Neural cell (in vitro differentiated cells): ENCODE results near the gene CNTD1. TPM values are rescaled to one million over a fixed set of nuclear protein-coding genes. Genes with fewer than 3 reads are reported as not detected.
"Not testable (repeated sequence)": the region's sequence is repeated elsewhere in the genome, so short reads cannot be mapped to it uniquely, and the experiment has no call there.

Experiments
- H2AFZ ChIP-seq: fragments of 200-600, 300-800 bp; sonication (generic), shearing (Covaris generic); 2 replicates; pipeline ENCODE4 v1.6.0; 2014; ENCODE audit warnings: low read depth, mild to moderate bottlenecking, antibody characterized with exemption, low read length, moderate library complexity
- H3F3A ChIP-seq: fragments of 200-600 bp; shearing (Covaris generic); 2 replicates; pipeline ENCODE4 v1.6.1; 2016; ENCODE audit warnings: mild to moderate bottlenecking, moderate library complexity, mixed read lengths, antibody characterized with exemption, low read length; ENCODE audit not compliant: insufficient read depth, poor library complexity, severe bottlenecking
- H3K27ac ChIP-seq: fragments of 200-600, 300-800 bp; sonication (generic), shearing (Covaris generic); 2 replicates; pipeline ENCODE4 v1.5.1; 2014; ENCODE audit warnings: mild to moderate bottlenecking, low read length, moderate library complexity
- H3K27me3 ChIP-seq: fragments of 300-800, 200-600 bp; sonication (generic), shearing (Covaris generic); 2 replicates; pipeline ENCODE4 v1.6.0; 2014; ENCODE audit warnings: mild to moderate bottlenecking, low read depth, low read length, moderate library complexity; ENCODE audit not compliant: insufficient read depth
- H3K36me3 ChIP-seq: fragments of 300-800, 200-600 bp; sonication (generic), shearing (Covaris generic); 2 replicates; pipeline ENCODE4 v1.5.1; 2014; ENCODE audit warnings: mild to moderate bottlenecking, antibody characterized with exemption, low read length, moderate library complexity; ENCODE audit not compliant: insufficient read depth
- H3K4me2 ChIP-seq: fragments of 300-800, 200-600 bp; sonication (generic), shearing (Covaris generic); 2 replicates; pipeline ENCODE4 v1.6.0; 2014; ENCODE audit warnings: mild to moderate bottlenecking, low read length
- H3K4me3 ChIP-seq: fragments of 300-800, 200-600 bp; sonication (generic), shearing (Covaris generic); 2 replicates; pipeline ENCODE4 v1.5.1; 2014; ENCODE audit warnings: mild to moderate bottlenecking, low read length, moderate library complexity
- H3K79me2 ChIP-seq: fragments of 200-600 bp; shearing (Covaris generic); replicated peaks from 2 replicates; pipeline ENCODE4 v1.6.0; 2014; ENCODE audit warnings: mild to moderate bottlenecking, low read length, moderate library complexity; ENCODE audit not compliant: insufficient read depth
- H3K9ac ChIP-seq: fragments of 300-800, 200-600 bp; sonication (generic), shearing (Covaris generic); 2 replicates; pipeline ENCODE4 v1.6.1; 2016; ENCODE audit warnings: mild to moderate bottlenecking, low read length, mixed read lengths
- H3K9me2 ChIP-seq: fragments of 200-600 bp; shearing (Covaris generic); 2 replicates; pipeline ENCODE4 v1.6.1; 2016; ENCODE audit warnings: mild to moderate bottlenecking, low read length, mixed read lengths; ENCODE audit not compliant: insufficient read depth
- H3K9me3 ChIP-seq: fragments of 200-600, 300-800 bp; sonication (generic), shearing (Covaris generic); 2 replicates; pipeline ENCODE4 v1.6.1; 2016; ENCODE audit warnings: mild to moderate bottlenecking, mixed run types, low read length, moderate library complexity, mixed read lengths
- H4K20me1 ChIP-seq: fragments of 200-600 bp; shearing (Covaris generic); 2 replicates; pipeline ENCODE4 v1.6.1; 2016; ENCODE audit warnings: mild to moderate bottlenecking, mixed run types; ENCODE audit not compliant: insufficient read depth
- CTCF ChIP-seq: fragments of 450-650 bp; IDR thresholded peaks from 2 replicates; pipeline ENCODE4 v1.5.1; 2014; ENCODE audit warnings: antibody characterized with exemption, mild to moderate bottlenecking, moderate library complexity; ENCODE audit not compliant: poor library complexity, severe bottlenecking
- EP300 ChIP-seq: fragments of 450-650 bp; conservative IDR thresholded peaks from 2 replicates; pipeline ENCODE4 v1.6.1; 2014; ENCODE audit warnings: antibody characterized with exemption, mild to moderate bottlenecking, moderate library complexity; ENCODE audit not compliant: poor library complexity, severe bottlenecking
- EZH2 ChIP-seq: fragments of 200-600, 300-800 bp; shearing (Covaris generic), sonication (generic); IDR thresholded peaks from 2 replicates; pipeline ENCODE4 v1.6.1; 2014; ENCODE audit warnings: antibody characterized with exemption, low read length, borderline replicate concordance, mild to moderate bottlenecking; ENCODE audit not compliant: insufficient read depth, poor library complexity, severe bottlenecking
- MXI1 ChIP-seq: fragments of 450-650 bp; conservative IDR thresholded peaks from 2 replicates; pipeline ENCODE4 v1.6.1; 2014; ENCODE audit warnings: antibody characterized with exemption, mild to moderate bottlenecking; ENCODE audit not compliant: poor library complexity, severe bottlenecking
- POLR2AphosphoS5 ChIP-seq: IDR thresholded peaks from 2 replicates; pipeline ENCODE4 v1.6.1; 2012
- RAD21 ChIP-seq: fragments of 450-650 bp; conservative IDR thresholded peaks from 2 replicates; pipeline ENCODE4 v1.6.1; 2014; ENCODE audit warnings: antibody characterized with exemption, mild to moderate bottlenecking, moderate library complexity
- REST ChIP-seq: IDR thresholded peaks from 2 replicates; pipeline ENCODE4 v1.6.1; 2012; ENCODE audit warnings: borderline replicate concordance
- SMC3 ChIP-seq: fragments of 450-650 bp; conservative IDR thresholded peaks from 2 replicates; pipeline ENCODE4 v1.6.1; 2014; ENCODE audit warnings: antibody characterized with exemption, mild to moderate bottlenecking, moderate library complexity; ENCODE audit not compliant: poor library complexity
- polyA plus RNA-seq: library from polyadenylated mRNA; depleted of rRNA; stranded (reverse); fragments of >200 nt; gene quantifications from 2 replicates; pipeline ENCODE4 v1.2.3, GENCODE V29; 2014

CNTD1 gene
- polyA plus RNA-seq, 1 donor from 2014 or later: 0.21 TPM

- Histone ChIP-seq H3F3A (no peaks in the 10 kb centered on the region), H3K9me2 (no peaks in the 10 kb centered on the region), H4K20me1 (no peaks in the 10 kb centered on the region), H3K4me2 (no peak overlapping the region), H3K27me3 (no peaks in the 10 kb centered on the region), H3K36me3 (no peaks in the 10 kb centered on the region), H3K27ac (no peak overlapping the region), H3K4me3 (no peak overlapping the region), H3K9ac (no peak overlapping the region), H2AFZ (no peak overlapping the region), H3K79me2 (no peaks in the 10 kb centered on the region), H3K9me3 (no peaks in the 10 kb centered on the region)
- TF ChIP-seq REST: no peak
- TF ChIP-seq POLR2AphosphoS5: no peak
- TF ChIP-seq EP300: no peak
- no peak for TF ChIP-seq SMC3
Observed at GRCh38 chr17:42767512-42767911, 31.1 kb upstream of the CNTD1 start.

DNA sequence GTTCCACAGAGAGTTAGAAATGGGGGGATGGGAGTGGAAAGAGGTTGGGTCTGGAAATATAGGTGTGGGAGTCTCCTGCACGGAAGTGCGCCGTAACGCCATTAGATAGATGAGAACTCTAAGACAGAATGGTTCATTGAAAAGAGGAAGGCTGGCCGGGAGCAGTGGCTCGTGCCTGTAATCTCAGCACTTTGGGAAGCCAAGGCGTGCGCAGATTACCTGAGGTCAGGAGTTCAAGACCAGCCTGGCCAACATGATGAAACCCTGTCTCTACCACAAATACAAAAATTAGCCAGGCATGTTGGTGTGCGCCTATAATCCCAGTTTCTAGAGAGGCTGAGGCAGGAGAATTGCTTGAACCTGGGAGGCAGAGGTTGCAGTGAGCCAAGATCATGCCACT is 30.7 kb upstream of the CNTD1 start:
- H3K4me3 ChIP-seq, H3K79me2 ChIP-seq, H3K36me3 ChIP-seq, H3K9me2 ChIP-seq, H2AFZ ChIP-seq, H3F3A ChIP-seq, H3K9ac ChIP-seq, H4K20me1 ChIP-seq, H3K9me3 ChIP-seq, H3K27me3 ChIP-seq, H3K27ac ChIP-seq, H3K4me2 ChIP-seq: not testable (repeated sequence)

DNA sequence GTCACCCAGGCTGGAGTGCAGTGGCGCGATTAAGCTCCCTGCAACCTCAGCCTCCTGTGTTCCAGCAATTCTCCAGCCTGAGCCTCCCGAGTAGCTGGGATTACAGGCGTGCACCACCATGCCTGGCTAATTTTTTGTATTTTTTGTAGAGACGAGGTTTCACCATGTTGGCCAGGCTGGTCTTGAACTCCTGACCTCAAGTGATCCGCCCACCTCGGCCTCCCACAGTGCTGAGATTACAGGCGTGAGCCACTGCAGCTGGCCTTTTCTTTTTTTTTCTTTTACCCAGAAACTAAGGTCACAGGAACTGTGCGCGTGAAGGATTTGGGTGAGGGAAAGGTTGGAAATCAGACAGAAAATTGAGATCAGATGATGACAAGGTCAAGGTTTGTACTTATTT is 28.7 kb upstream of the CNTD1 start:
- H3K9me3 ChIP-seq, H3K9ac ChIP-seq, H3K4me2 ChIP-seq, H3K9me2 ChIP-seq, H3K4me3 ChIP-seq, H3K27me3 ChIP-seq, H3F3A ChIP-seq, H3K27ac ChIP-seq, H3K79me2 ChIP-seq, H4K20me1 ChIP-seq, H2AFZ ChIP-seq, H3K36me3 ChIP-seq: not testable (repeated sequence)

DNA sequence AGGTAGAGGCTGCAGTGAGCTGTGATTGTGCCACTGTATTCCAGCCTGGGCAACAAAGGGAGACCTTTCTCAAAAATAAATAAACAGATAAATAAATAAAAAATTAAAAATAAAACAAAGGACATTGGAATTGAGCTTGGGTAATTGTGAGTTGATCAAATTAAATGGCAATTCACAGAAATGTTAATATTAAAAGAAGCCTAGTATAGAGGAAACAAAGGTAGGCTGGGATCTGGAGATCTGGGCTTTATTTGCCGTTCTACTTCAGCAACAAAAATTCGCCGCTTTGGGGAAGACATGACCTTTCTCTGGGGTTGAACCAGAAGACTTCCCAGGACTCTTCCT is 25.7 kb upstream of the CNTD1 start:
- Histone ChIP-seq H3K4me3 (peak overlapping the region; percentile 84), H2AFZ (peak overlapping the region; percentile 95), H3K27ac (peak overlapping the region; percentile 73)

More for the DNA sequence above, 25.7 kb upstream of the CNTD1 start:
- Histone ChIP-seq H3K9ac (peak overlapping the region; percentile 88), H3K36me3 (no peaks in the 10 kb centered on the region), H3K27me3 (no peaks in the 10 kb centered on the region), H3K4me2 (peak overlapping the region; percentile 74), H3K79me2 (no peaks in the 10 kb centered on the region), H3K9me2 (no peaks in the 10 kb centered on the region), H4K20me1 (no peaks in the 10 kb centered on the region), H3F3A (no peaks in the 10 kb centered on the region), H3K9me3 (no peaks in the 10 kb centered on the region)
- TF ChIP-seq EZH2 (no peak), MXI1 (no peak), EP300 (no peak), RAD21 (no peak), CTCF (no peak), REST (no peak)
